Measurements from ENCODE around the gene TNFRSF1B.

TNFRSF1B gene

DNA sequence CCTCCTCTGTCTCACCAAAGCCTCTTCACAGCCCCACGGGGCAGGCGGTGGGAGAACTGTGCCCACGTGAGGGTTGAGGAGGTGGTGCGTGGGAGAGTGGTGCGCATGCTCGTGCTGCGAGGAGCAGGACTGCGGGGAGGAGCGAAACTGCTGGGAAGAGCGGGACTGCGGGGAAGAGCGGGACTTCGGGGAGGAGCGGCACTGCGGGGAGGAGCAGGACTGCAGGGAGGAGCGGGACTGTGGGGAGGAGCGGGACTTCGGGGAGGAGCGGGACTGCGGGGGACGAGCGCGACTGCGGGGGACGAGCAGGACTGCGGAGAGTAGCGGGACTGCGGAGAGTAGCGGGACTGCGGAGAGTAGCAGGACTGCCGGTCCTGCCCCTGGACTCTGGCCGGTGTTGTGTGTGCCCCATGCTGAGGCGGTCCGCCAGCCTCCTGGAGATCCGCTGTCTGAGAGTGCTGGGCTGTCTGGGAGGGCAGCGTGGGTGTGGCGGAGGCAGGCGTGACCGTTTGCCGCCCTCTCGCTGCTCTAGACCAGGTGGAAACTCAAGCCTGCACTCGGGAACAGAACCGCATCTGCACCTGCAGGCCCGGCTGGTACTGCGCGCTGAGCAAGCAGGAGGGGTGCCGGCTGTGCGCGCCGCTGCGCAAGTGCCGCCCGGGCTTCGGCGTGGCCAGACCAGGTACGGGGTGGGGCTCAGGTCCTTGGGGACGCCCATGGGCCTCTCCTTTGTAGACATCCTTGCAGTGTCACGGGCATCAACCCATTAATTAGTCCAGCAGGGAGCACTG lies 24.6 kb downstream of the TNFRSF1B start:
- Mint-ChIP-seq H3K9me3 (no peaks in the 10 kb centered on the region), H3K4me3 (no peak overlapping the region), H3K27me3 (no peaks in the 10 kb centered on the region), H3K4me1 (ENCODE audit: low read depth) (peaks cover 93% of the 10 kb centered on the region), H3K27ac (peak overlapping the region; percentile 75), H3K36me3 (ENCODE audit: low read depth) (peaks cover 92% of the 10 kb centered on the region)
- intact Hi-C loops (cut with micrococcal nuclease): no loop called here

DNA sequence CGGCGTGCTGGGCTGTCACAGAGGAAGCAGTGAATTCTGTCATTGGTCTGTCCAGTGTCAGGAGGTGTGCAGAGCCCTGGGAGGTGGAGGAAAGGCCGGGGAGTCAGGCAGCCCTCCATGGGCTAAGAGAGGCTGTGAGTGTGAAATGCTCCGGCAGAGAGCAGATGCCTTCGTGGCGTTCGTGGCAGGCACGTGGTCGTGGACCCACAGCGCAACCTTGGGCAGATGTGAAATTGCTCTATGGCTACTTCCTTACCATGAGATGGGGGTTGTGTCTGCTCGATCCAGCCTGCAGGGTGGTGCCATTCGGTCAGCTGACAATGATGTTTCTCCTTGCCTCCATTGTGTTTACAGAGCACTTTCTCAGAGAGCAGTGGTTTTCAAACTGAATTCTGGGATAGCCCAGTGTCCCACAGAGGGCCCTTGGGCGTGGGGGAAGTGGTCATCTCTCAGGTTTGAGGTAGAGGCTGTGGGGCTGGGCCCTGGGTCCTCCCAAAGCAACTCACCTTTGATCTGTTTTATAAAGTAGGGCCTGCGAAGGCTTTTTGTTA lies 27.9 kb downstream of the TNFRSF1B start:
- Mint-ChIP-seq H3K4me1 (ENCODE audit: low read depth) (peaks cover 77% of the 10 kb centered on the region), H3K36me3 (ENCODE audit: low read depth) (peaks cover 91% of the 10 kb centered on the region), H3K9me3 (no peaks in the 10 kb centered on the region), H3K4me3 (no peak overlapping the region), H3K27ac (peak overlapping the region; percentile 81), H3K27me3 (no peaks in the 10 kb centered on the region)
- intact Hi-C loops (cut with micrococcal nuclease): no loop called here

GRCh38 chr1:12195416-12195815 lies 28.6 kb downstream of the TNFRSF1B start:
- Mint-ChIP-seq H3K4me1 (ENCODE audit: low read depth) (peaks cover 75% of the 10 kb centered on the region), H3K27me3 (no peaks in the 10 kb centered on the region)
- intact Hi-C loops (cut with micrococcal nuclease): no loop called here

DNA sequence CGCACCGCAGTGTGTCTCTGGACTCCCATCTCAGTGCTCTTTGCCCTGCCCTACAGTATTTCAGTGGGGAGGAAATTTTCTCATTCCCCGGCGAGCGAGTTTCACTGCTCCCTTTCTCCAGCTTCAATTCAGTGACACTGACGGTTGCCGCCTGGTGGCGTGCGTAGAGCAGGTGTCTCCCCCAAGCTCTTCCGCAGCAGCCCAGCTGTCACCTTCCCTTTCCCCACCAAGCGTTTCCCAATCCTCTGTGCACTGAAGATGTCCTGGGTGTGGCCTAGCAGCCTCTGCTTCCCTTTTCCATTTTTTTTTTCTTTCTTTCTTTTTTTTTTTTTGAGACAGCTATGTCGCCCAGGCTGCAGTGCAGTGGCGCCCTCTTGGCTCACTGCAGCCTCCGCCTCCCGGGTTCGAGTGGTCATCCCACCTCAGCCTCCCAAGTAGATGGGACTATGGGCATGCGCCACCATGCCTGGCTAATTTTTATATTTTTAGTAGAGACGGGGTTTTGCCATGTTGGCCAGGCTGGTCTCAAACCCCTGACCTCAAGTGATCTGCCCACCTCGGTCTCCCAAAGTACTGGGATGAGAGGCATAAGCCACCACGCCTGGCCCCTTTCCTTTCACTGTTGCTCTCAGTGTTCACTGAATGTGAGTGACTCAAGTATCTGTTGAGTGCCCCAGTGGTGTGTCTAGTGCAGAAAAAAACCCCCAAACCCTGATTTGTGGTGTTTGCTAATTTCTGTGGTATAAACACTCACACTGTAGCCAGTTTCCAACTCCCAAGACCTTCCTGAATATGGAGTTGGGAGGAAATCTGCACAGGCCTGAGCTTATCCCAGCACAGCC lies 30.1 kb downstream of the TNFRSF1B start:
- H3K4me3 Mint-ChIP-seq: no peak overlapping the region

More at GRCh38 chr1:12195416-12195815, 28.6 kb downstream of the TNFRSF1B start:
- Mint-ChIP-seq H3K36me3 (ENCODE audit: low read depth) (peaks cover 91% of the 10 kb centered on the region), H3K4me3 (no peak overlapping the region), H3K27ac (peak overlapping the region; percentile 81), H3K9me3 (no peaks in the 10 kb centered on the region)

GRCh38 chr1:12197483-12197880 lies 30.7 kb downstream of the TNFRSF1B start:
- intact Hi-C loops (cut with micrococcal nuclease): no loop called here
- no peak overlapping the region for H3K4me3 Mint-ChIP-seq
- no peaks in the 10 kb centered on the region for H3K27me3 Mint-ChIP-seq
- H3K27ac Mint-ChIP-seq: peak overlapping the region; percentile 63
- H3K36me3 Mint-ChIP-seq (ENCODE audit: low read depth): peaks cover 91% of the 10 kb centered on the region
- no peaks in the 10 kb centered on the region for H3K9me3 Mint-ChIP-seq
- H3K4me1 Mint-ChIP-seq (ENCODE audit: low read depth): peaks cover 54% of the 10 kb centered on the region

More for the DNA sequence above, 30.1 kb downstream of the TNFRSF1B start:
- no peaks in the 10 kb centered on the region for H3K27me3 Mint-ChIP-seq
- H3K36me3 Mint-ChIP-seq (ENCODE audit: low read depth): peaks cover 91% of the 10 kb centered on the region
- H3K4me1 Mint-ChIP-seq (ENCODE audit: low read depth): peaks cover 60% of the 10 kb centered on the region
- intact Hi-C loops (cut with micrococcal nuclease): no loop called here
- H3K9me3 Mint-ChIP-seq: no peaks in the 10 kb centered on the region
- H3K27ac Mint-ChIP-seq: peak overlapping the region; percentile 63

- intact Hi-C loops (cut with micrococcal nuclease): no loop called here
These were observed 33.4 kb downstream of the TNFRSF1B start for GRCh38 chr1:12200208-12200607.

DNA sequence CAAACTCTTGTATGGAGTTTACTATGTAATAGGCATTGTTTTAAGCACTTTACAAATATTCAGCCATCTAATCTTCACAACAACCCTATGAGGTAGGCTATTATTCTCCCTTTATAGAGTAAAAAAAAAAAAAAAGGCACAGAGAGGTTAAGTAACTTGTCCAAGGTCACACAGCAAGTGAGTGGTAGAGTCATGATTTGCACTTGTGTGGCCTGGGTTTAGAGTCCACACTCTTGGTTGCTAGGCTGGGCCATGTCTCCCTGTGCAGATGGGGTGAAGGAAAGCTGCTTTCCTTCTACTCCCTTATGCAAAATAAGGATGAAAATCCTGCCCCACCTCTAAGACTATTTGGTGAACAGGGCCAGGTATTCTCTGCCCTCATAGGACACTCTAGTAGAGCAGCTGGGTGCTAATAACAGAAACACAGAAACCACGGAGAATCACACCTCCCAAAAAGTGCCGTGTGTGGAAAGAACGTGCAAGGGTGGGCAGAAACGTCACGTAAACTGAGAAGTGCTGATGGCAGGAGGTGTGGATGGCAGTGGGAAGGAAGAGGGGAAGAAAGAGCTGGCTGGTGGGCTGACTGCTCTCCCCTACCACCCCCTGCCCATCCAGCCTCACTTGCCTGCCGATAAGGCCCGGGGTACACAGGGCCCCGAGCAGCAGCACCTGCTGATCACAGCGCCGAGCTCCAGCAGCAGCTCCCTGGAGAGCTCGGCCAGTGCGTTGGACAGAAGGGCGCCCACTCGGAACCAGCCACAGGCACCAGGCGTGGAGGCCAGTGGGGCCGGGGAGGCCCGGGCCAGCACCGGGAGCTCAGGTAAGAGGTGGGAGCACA lies 34.8 kb downstream of the TNFRSF1B start:
- Mint-ChIP-seq H3K36me3 (ENCODE audit: low read depth) (peaks cover 99% of the 10 kb centered on the region), H3K27me3 (no peaks in the 10 kb centered on the region), H3K4me3 (no peak overlapping the region), H3K4me1 (ENCODE audit: low read depth) (peaks cover 16% of the 10 kb centered on the region), H3K27ac (peak overlapping the region; percentile 16), H3K9me3 (no peaks in the 10 kb centered on the region)
- intact Hi-C loops (cut with micrococcal nuclease): no loop called here

More at GRCh38 chr1:12200208-12200607, 33.4 kb downstream of the TNFRSF1B start:
- peaks cover 27% of the 10 kb centered on the region for H3K4me1 Mint-ChIP-seq (ENCODE audit: low read depth)
- H3K27me3 Mint-ChIP-seq: no peaks in the 10 kb centered on the region
- peaks cover 91% of the 10 kb centered on the region for H3K36me3 Mint-ChIP-seq (ENCODE audit: low read depth)
- no peaks in the 10 kb centered on the region for H3K9me3 Mint-ChIP-seq
- H3K4me3 Mint-ChIP-seq: no peak overlapping the region
- H3K27ac Mint-ChIP-seq: no peak overlapping the region

- Mint-ChIP-seq H3K4me1 (ENCODE audit: low read depth) (peaks cover 10% of the 10 kb centered on the region), H3K4me3 (no peak overlapping the region), H3K9me3 (no peaks in the 10 kb centered on the region), H3K27ac (no peak overlapping the region), H3K36me3 (ENCODE audit: low read depth) (peaks cover 100% of the 10 kb centered on the region), H3K27me3 (no peaks in the 10 kb centered on the region)
- intact Hi-C loops (cut with micrococcal nuclease): no loop called here
These were observed 35.4 kb downstream of the TNFRSF1B start for GRCh38 chr1:12202190-12202497.

DNA sequence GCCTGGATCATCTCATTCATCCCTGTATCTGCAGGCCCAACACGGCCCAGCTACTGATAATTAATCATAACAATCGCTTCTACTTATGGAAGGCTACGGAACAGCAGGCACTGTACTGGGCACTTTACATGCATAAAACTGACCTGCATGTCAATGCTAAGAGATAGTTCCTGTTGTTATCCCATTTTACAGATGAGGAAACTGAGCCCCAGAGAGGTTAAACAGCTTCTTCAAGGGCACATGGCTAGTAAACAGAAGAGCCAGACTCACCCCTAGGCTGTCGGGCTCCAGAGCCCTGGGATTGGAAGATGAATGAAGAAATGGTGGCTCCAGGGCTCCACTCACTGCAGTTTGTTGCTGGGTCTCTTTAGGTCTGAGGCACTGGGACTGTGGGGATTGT lies 35.8 kb downstream of the TNFRSF1B start:
- H3K4me1 Mint-ChIP-seq (ENCODE audit: low read depth): peaks cover 6% of the 10 kb centered on the region

DNA sequence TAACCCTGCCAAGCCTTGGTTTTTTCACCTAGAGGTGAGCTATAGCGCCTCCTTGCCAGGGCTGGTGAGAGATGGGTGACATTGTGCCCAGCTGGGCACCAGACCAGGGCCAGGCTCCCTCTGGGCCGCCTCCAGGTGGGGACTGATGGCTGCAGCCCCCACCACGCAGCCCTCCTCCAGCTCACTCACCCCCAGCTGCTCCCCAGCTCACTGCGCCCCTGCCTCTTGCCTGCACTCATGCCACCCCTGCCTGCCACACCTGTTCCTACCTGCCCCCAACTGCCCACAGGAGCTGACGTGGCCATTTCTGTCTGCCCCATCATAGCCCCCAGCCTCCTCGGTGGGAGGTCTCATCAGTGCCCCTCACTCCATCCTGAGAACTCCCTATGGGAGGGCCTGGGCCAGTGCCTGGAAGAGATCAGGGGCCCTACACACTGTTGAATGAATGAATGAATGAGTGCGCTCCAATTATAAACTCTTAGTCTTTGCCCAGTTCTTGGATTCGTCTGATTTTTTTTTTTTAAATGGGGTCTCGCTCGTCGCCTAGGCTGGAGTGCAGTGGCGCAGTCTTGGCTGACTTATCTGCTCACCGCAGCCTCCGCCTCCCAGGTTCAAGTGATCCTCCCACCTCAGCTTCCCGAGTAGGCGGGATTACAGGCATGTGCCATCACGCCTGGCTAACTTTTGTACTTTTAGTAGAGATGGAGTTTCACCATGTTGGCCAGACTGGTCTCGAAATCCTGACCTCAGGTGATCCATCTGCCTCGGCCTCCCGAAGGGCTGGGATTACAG lies 36.6 kb downstream of the TNFRSF1B start:
- H3K9me3 Mint-ChIP-seq: no peaks in the 10 kb centered on the region
- H3K4me3 Mint-ChIP-seq: no peak overlapping the region
- intact Hi-C loops (cut with micrococcal nuclease): no loop called here
- H3K27ac Mint-ChIP-seq: no peak overlapping the region
- H3K4me1 Mint-ChIP-seq (ENCODE audit: low read depth): peaks cover 12% of the 10 kb centered on the region
- peaks cover 100% of the 10 kb centered on the region for H3K36me3 Mint-ChIP-seq (ENCODE audit: low read depth)
- no peaks in the 10 kb centered on the region for H3K27me3 Mint-ChIP-seq

More for the DNA sequence above, 35.8 kb downstream of the TNFRSF1B start:
- H3K9me3 Mint-ChIP-seq: no peaks in the 10 kb centered on the region
- no peaks in the 10 kb centered on the region for H3K27me3 Mint-ChIP-seq
- intact Hi-C loops (cut with micrococcal nuclease): no loop called here
- H3K4me3 Mint-ChIP-seq: no peak overlapping the region
- H3K27ac Mint-ChIP-seq: no peak overlapping the region
- peaks cover 100% of the 10 kb centered on the region for H3K36me3 Mint-ChIP-seq (ENCODE audit: low read depth)

GRCh38 chr1:12204140-12204539 lies 37.3 kb downstream of the TNFRSF1B start:
- peaks cover 17% of the 10 kb centered on the region for H3K4me1 Mint-ChIP-seq (ENCODE audit: low read depth)
- no peak overlapping the region for H3K4me3 Mint-ChIP-seq
- H3K27me3 Mint-ChIP-seq: no peaks in the 10 kb centered on the region
- H3K36me3 Mint-ChIP-seq (ENCODE audit: low read depth): peaks cover 96% of the 10 kb centered on the region
- no peaks in the 10 kb centered on the region for H3K9me3 Mint-ChIP-seq
- no peak overlapping the region for H3K27ac Mint-ChIP-seq
- intact Hi-C loops (cut with micrococcal nuclease): no loop called here

DNA sequence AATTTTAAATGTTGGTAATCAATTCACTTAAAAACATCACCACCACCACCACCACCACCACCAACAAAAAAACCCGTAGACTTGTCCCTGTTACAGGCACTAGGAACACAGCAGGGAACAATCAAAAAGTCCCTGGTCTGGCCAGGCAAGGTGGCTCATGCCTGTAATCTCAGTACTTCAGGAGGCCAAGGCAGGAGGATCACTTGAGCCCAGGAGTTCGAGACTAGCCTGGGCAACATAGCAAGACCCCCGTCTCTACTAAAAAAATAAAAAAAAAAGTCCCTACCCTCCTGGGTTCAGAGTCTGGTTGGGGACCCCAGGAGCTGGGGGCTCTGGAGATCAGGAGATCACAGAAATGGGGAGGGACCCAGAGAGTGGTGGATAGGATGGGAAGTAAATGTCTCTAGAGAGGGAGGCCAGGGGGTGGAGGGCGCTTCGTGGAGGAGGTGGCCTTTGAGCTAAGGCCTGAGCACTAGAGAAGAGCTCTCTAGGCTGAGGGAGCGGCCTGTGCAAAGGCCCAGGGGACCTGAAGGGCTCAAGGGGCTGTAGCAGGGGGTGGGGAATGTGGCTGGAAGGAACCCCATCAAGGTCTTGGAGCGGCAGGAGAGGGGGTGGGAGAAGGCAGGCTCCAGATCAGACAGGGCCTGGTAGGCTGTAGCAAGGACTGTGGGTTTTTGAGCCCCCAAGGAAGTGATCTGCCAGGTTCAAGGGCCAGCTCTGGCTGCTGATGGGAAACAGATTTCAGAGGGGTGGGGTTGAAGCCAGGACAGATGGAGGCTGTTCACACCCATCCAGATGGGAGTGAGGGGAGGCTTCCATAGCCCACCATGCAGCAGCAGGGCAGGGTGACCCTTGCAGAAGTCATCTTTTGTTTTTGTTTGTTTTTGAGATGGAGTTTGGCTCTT lies 38.2 kb downstream of the TNFRSF1B start:
- Mint-ChIP-seq H3K27me3 (no peaks in the 10 kb centered on the region), H3K27ac (no peak overlapping the region), H3K4me1 (ENCODE audit: low read depth) (peaks cover 12% of the 10 kb centered on the region), H3K9me3 (no peaks in the 10 kb centered on the region), H3K36me3 (ENCODE audit: low read depth) (peaks cover 88% of the 10 kb centered on the region), H3K4me3 (no peak overlapping the region)
- intact Hi-C loops (cut with micrococcal nuclease): no loop called here

All from dendritic cell treated with granulocyte-macrophage colony-stimulating factor and Interleukin-4, amounts not matched to agents 40 ng/mL and 50 ng/mL, for 4 days (primary cell).